ENCODE measurements around the gene FOXS1.
A peak's percentile ranks its signal among the peaks of the same experiment; 100 is the strongest.

Gene FOXS1

GRCh38 chr20:31866221-31866620 is 20.8 kb upstream of the FOXS1 start:
- TF ChIP-seq ZNF274 (IDR thresholded peaks at IDR 0.05; ENCODE audit: low read depth, low read length): no peak
- no peak overlapping the region for H3K4me3 ChIP-seq (ENCODE audit: low read length)

GRCh38 chr20:31864521-31865400 is 19.4 kb upstream of the FOXS1 start:
- H3K4me3 ChIP-seq (ENCODE audit: low read length): no peak overlapping the region
- no peak for TF ChIP-seq ZNF274 (IDR thresholded peaks at IDR 0.05; ENCODE audit: low read depth, low read length)

GRCh38 chr20:31863296-31864085 is 18.1 kb upstream of the FOXS1 start:
- no peak for TF ChIP-seq ZNF274 (IDR thresholded peaks at IDR 0.05; ENCODE audit: low read depth, low read length)
- no peak overlapping the region for H3K4me3 ChIP-seq (ENCODE audit: low read length)

- H3K4me3 ChIP-seq (ENCODE audit: low read length): no peak overlapping the region
- no peak for TF ChIP-seq ZNF274 (IDR thresholded peaks at IDR 0.05; ENCODE audit: low read depth, low read length)
Measured at GRCh38 chr20:31862506-31862905, 17.1 kb upstream of the FOXS1 start.

- no peak for TF ChIP-seq ZNF274 (IDR thresholded peaks at IDR 0.05; ENCODE audit: low read depth, low read length)
- no peak overlapping the region for H3K4me3 ChIP-seq (ENCODE audit: low read length)
Measured at GRCh38 chr20:31862157-31862470, 16.7 kb upstream of the FOXS1 start.

GRCh38 chr20:31861385-31862156 is 16.2 kb upstream of the FOXS1 start:
- H3K4me3 ChIP-seq (ENCODE audit: low read length): peak overlapping the region; percentile 48; the same call in 1 of the 2 replicates
- TF ChIP-seq ZNF274 (IDR thresholded peaks at IDR 0.05; ENCODE audit: low read depth, low read length): no peak

- TF ChIP-seq ZNF274 (IDR thresholded peaks at IDR 0.05; ENCODE audit: low read depth, low read length): no peak
- H3K4me3 ChIP-seq (ENCODE audit: low read length): peak overlapping the region; percentile 48; the same call in 1 of the 2 replicates
Measured at GRCh38 chr20:31861135-31861384, 15.7 kb upstream of the FOXS1 start.

- H3K4me3 ChIP-seq (ENCODE audit: low read length): no peak overlapping the region
- TF ChIP-seq ZNF274 (IDR thresholded peaks at IDR 0.05; ENCODE audit: low read depth, low read length): no peak
Measured at GRCh38 chr20:31860390-31861134, 15.2 kb upstream of the FOXS1 start.

- TF ChIP-seq ZNF274 (IDR thresholded peaks at IDR 0.05; ENCODE audit: low read depth, low read length): no peak
- no peak overlapping the region for H3K4me3 ChIP-seq (ENCODE audit: low read length)
Measured at GRCh38 chr20:31859998-31860380, 14.6 kb upstream of the FOXS1 start.

- TF ChIP-seq ZNF274 (IDR thresholded peaks at IDR 0.05; ENCODE audit: low read depth, low read length): no peak
- H3K4me3 ChIP-seq (ENCODE audit: low read length): no peak overlapping the region
Measured at GRCh38 chr20:31859266-31859997, 14.0 kb upstream of the FOXS1 start.

GRCh38 chr20:31858760-31859083 is 13.3 kb upstream of the FOXS1 start:
- TF ChIP-seq ZNF274 (IDR thresholded peaks at IDR 0.05; ENCODE audit: low read depth, low read length): no peak
- H3K4me3 ChIP-seq (ENCODE audit: low read length): no peak overlapping the region

- no peak for TF ChIP-seq ZNF274 (IDR thresholded peaks at IDR 0.05; ENCODE audit: low read depth, low read length)
- no peak overlapping the region for H3K4me3 ChIP-seq (ENCODE audit: low read length)
Measured at GRCh38 chr20:31857861-31858759, 12.7 kb upstream of the FOXS1 start.

GRCh38 chr20:31856516-31856915 is 11.1 kb upstream of the FOXS1 start:
- H3K4me3 ChIP-seq (ENCODE audit: low read length): no peak overlapping the region
- no peak for TF ChIP-seq ZNF274 (IDR thresholded peaks at IDR 0.05; ENCODE audit: low read depth, low read length)
